HepG2 (cell line): ENCODE data around the gene CD300A. TPM values are rescaled to one million over a fixed set of nuclear protein-coding genes. Genes with fewer than 3 reads are reported as not detected.
A peak's percentile ranks its signal among the peaks of the same experiment; 100 is the strongest.

ENCODE experiments used
- AKAP8 ChIP-seq: sonication (generic); formaldehyde crosslinking; IDR thresholded peaks from 2 replicates; pipeline ENCODE4 v1.5.1; 2020; ENCODE audit warnings: mild to moderate bottlenecking, missing genetic modification reagents
- BORCS8-MEF2B ChIP-seq: sonication (generic); formaldehyde crosslinking; IDR thresholded peaks from 2 replicates; pipeline ENCODE4 v1.8.0; 2022; ENCODE audit warnings: mild to moderate bottlenecking, missing genetic modification reagents
- GTF2F1 ChIP-seq: fragments of 150-350 bp; IDR thresholded peaks from 2 replicates; pipeline ENCODE4 v1.6.1; 2014; ENCODE audit warnings: low read length
- HMGXB4 ChIP-seq, 2 experiments: sonication (generic) in 1 of 2; formaldehyde crosslinking in 1 of 2; IDR thresholded peaks; 2 replicates each; pipeline versions ENCODE4 v1.4.0 to v1.6.1; 2018 to 2020; ENCODE audit warnings: missing genetic modification reagents in 2 of 2, borderline replicate concordance in 1 of 2, low read depth in 1 of 2, mild to moderate bottlenecking in 1 of 2, missing biosample characterization in 1 of 2
- JARID2 ChIP-seq: sonication (generic); formaldehyde crosslinking; IDR thresholded peaks from 2 replicates; pipeline ENCODE4 v1.8.1; 2023; ENCODE audit warnings: missing genetic modification reagents, inconsistent platforms; ENCODE audit not compliant: insufficient replicate concordance
- MATR3 ChIP-seq: sonication (generic); formaldehyde crosslinking; IDR thresholded peaks from 2 replicates; pipeline ENCODE4 v1.4.0; 2020; ENCODE audit warnings: missing genetic modification reagents
- NFKBIZ ChIP-seq: IDR thresholded peaks from 2 replicates; pipeline ENCODE4 v1.6.1; 2018; ENCODE audit warnings: missing genetic modification reagents, missing compliant biosample characterization
- NONO ChIP-seq, 2 experiments: fragments of 450-650 bp in 1 of 2; sonication (generic) in 1 of 2; formaldehyde crosslinking in 1 of 2; IDR thresholded peaks in 1 of 2; conservative IDR thresholded peaks in 1 of 2; 2 replicates each; pipeline versions ENCODE4 v1.6.1 to v1.8.0; 2017 to 2022; ENCODE audit warnings: mild to moderate bottlenecking in 1 of 2, missing genetic modification reagents in 1 of 2, moderate library complexity in 1 of 2
- NR0B2 ChIP-seq: sonication (generic); formaldehyde crosslinking; IDR thresholded peaks from 2 replicates; pipeline ENCODE4 v1.4.0; 2020; ENCODE audit warnings: mild to moderate bottlenecking, missing genetic modification reagents
- PCBP1 ChIP-seq: fragments of 200-400 bp; formaldehyde crosslinking; IDR thresholded peaks from 2 replicates; pipeline ENCODE4 v1.6.1; 2017; ENCODE audit warnings: mild to moderate bottlenecking, low read depth, low read length, borderline replicate concordance
- RBAK ChIP-seq: sonication (generic); formaldehyde crosslinking; IDR thresholded peaks from 2 replicates; pipeline ENCODE4 v1.5.1; 2020; ENCODE audit warnings: mild to moderate bottlenecking, missing genetic modification reagents
- RBM39 ChIP-seq: fragments of 200-400 bp; formaldehyde crosslinking; IDR thresholded peaks from one replicate; pipeline ENCODE4 v1.6.1; 2018; ENCODE audit warnings: antibody characterized with exemption, mild to moderate bottlenecking, low read depth, low read length; ENCODE audit not compliant: poor library complexity, severe bottlenecking
- SCMH1 ChIP-seq: sonication (generic); formaldehyde crosslinking; IDR thresholded peaks from 2 replicates; pipeline ENCODE4 v1.9.0; 2021; ENCODE audit warnings: missing genetic modification reagents, mild to moderate bottlenecking, borderline replicate concordance
- SPEN ChIP-seq: sonication (generic); formaldehyde crosslinking; IDR thresholded peaks from 2 replicates; pipeline ENCODE4 v1.5.1; 2020; ENCODE audit warnings: low read depth, mild to moderate bottlenecking, missing genetic modification reagents
- ZNF350 ChIP-seq: sonication (generic); formaldehyde crosslinking; IDR thresholded peaks from 2 replicates; pipeline ENCODE4 v1.4.0; 2020; ENCODE audit warnings: mild to moderate bottlenecking, low read depth, missing genetic modification reagents, borderline replicate concordance
- ZNF496 ChIP-seq: sonication (generic); formaldehyde crosslinking; IDR thresholded peaks from 2 replicates; pipeline ENCODE4 v1.8.1; 2023; ENCODE audit warnings: mild to moderate bottlenecking, moderate library complexity, missing genetic modification reagents; ENCODE audit not compliant: insufficient replicate concordance
- ZNF546 ChIP-seq: sonication (generic); formaldehyde crosslinking; conservative IDR thresholded peaks from 2 replicates; pipeline ENCODE4 v1.8.1; 2023; ENCODE audit warnings: mild to moderate bottlenecking, missing genetic modification reagents
- ZNF564 ChIP-seq: sonication (generic); formaldehyde crosslinking; IDR thresholded peaks from 2 replicates; pipeline ENCODE4 v1.8.1; 2023; ENCODE audit warnings: mild to moderate bottlenecking, missing genetic modification reagents
- ZNF776 ChIP-seq: sonication (generic); formaldehyde crosslinking; IDR thresholded peaks from 2 replicates; pipeline ENCODE4 v1.4.0; 2020; ENCODE audit warnings: mild to moderate bottlenecking, missing genetic modification reagents
- ZNF784 ChIP-seq: sonication (generic); formaldehyde crosslinking; IDR thresholded peaks from 2 replicates; pipeline ENCODE4 v1.5.1; 2020; ENCODE audit warnings: missing genetic modification reagents, mild to moderate bottlenecking, borderline replicate concordance
- ZNF792 ChIP-seq: IDR thresholded peaks from 2 replicates; pipeline ENCODE4 v1.6.1; 2016
- ZNF800 ChIP-seq: sonication (generic); formaldehyde crosslinking; IDR thresholded peaks from 2 replicates; pipeline ENCODE4 v1.4.0; 2020; ENCODE audit warnings: missing genetic modification reagents
- ZSCAN5A ChIP-seq: sonication (generic); formaldehyde crosslinking; IDR thresholded peaks from 2 replicates; pipeline ENCODE4 v1.8.0; 2022; ENCODE audit warnings: mild to moderate bottlenecking, missing genetic modification reagents, borderline replicate concordance
- polyA plus RNA-seq, 8 experiments: library from polyadenylated mRNA; depleted of rRNA in 3 of 8; stranded (reverse) in 7 of 8; unstranded in 1 of 8; fragments of >200 nt; fragmentation: Illumina TruSeq in 4 of 8; extraction: Trizol in 4 of 8; gene quantifications; 2 replicates each; pipeline versions ENCODE4 v1.2.1 to v1.2.3, GENCODE V29; 2011 to 2016; ENCODE audit warnings: low read depth in 4 of 8, missing spikeins in 1 of 8, mixed read lengths in 1 of 8; ENCODE audit not compliant: insufficient read depth in 1 of 8
- total RNA-seq, 5 experiments: library from RNA; depleted of rRNA; stranded (reverse); fragments of >200 nt; fragmentation: Illumina TruSeq; extraction: Trizol; gene quantifications; 2 replicates each; pipeline ENCODE4 v1.2.3, GENCODE V29; 2016; ENCODE audit warnings: low read depth in 1 of 5

Gene CD300A
- total and polyA plus RNA-seq, 2 of the 13 experiments (the other 11 are each of a cell fraction or from before 2014, with no cell fraction given): not detected

- TF ChIP-seq NFKBIZ (CRISPR knock-in tag) (no peak), PCBP1 (no peak), BORCS8-MEF2B (CRISPR knock-in tag) (no peak), AKAP8 (CRISPR knock-in tag) (peak; percentile 80; the same call in 1 of the 2 replicates), MATR3 (CRISPR knock-in tag) (no peak), ZNF350 (CRISPR knock-in tag) (0 out of 2 replicates have a peak, but pooled peaks have one; percentile 1), ZNF800 (CRISPR knock-in tag) (no peak; the same call in 1 of the 2 replicates), SPEN (no peak), ZNF546 (CRISPR knock-in tag) (0 out of 2 replicates have a peak, but pooled peaks have one; percentile 48), GTF2F1 (no peak), SCMH1 (CRISPR knock-in tag) (no peak), RBAK (CRISPR knock-in tag) (no peak), ZNF792 (no peak), ZNF784 (CRISPR knock-in tag) (no peak), JARID2 (CRISPR knock-in tag) (no peak), HMGXB4 (CRISPR knock-in tag; IDR thresholded peaks at IDR 0.05; ENCODE audit: borderline replicate concordance in 1 of 2, low read depth in 1 of 2) (no peak), ZNF564 (CRISPR knock-in tag) (no peak), NR0B2 (CRISPR knock-in tag) (0 out of 2 replicates have a peak, but pooled peaks have one; percentile 39), ZNF776 (CRISPR knock-in tag) (no peak), NONO (IDR thresholded peaks at IDR 0.05) (no peak), NONO (CRISPR knock-in tag; conservative IDR thresholded peaks at IDR 0.05) (no peak), ZSCAN5A (no peak), RBM39 (no peak), ZNF496 (CRISPR knock-in tag) (no peak)
These were observed 30.6 kb upstream of the CD300A start (continued) for GRCh38 chr17:74435775-74436359.
